Esophagus muscularis mucosa (tissue), 4 donors: ENCODE measurements around the gene HPS1. TPM values are rescaled to one million over a fixed set of nuclear protein-coding genes. Genes with fewer than 3 reads are reported as not detected.

Experiments
- DNase-seq: peaks from one replicate; pipeline ENCODE4 v3.0.0-alpha.2; 2017; ENCODE audit errors: extremely low spot score
- H3K27ac ChIP-seq, 4 donors: fragments of 200-600 bp; sonication (generic); replicated peaks in 1 of 4; 1 replicate in 3 of 4; 2 replicates in 1 of 4; pipeline ENCODE4 v1.5.1; 2016 to 2019; ENCODE audit warnings: mild to moderate bottlenecking in 1 of 4
- H3K27me3 ChIP-seq, 4 donors: fragments of 200-600 bp; sonication (generic); one replicate each; pipeline versions ENCODE4 v1.5.1 to v1.6.0; 2016 to 2019
- H3K36me3 ChIP-seq, 4 donors: fragments of 200-600 bp; sonication (generic); one replicate each; pipeline ENCODE4 v1.5.1; 2016 to 2019
- H3K4me1 ChIP-seq, 4 donors: fragments of 200-600 bp; sonication (generic); one replicate each; pipeline ENCODE4 v1.5.1; 2016 to 2019
- H3K4me3 ChIP-seq, 4 donors: fragments of 200-600 bp; sonication (generic); 1 replicate in 2 of 4; 2 replicates in 2 of 4; pipeline ENCODE4 v1.5.1; 2016 to 2019; ENCODE audit warnings: mild to moderate bottlenecking in 4 of 4, moderate library complexity in 1 of 4
- H3K9me3 ChIP-seq, 4 donors: fragments of 200-600 bp; sonication (generic); 1 replicate in 3 of 4; 2 replicates in 1 of 4; pipeline ENCODE4 v1.5.1; 2016 to 2019
- CTCF ChIP-seq, 3 experiments: fragments of 200-600 bp in 2 of 3; fragments of 450-650 bp in 1 of 3; sonication (generic) in 2 of 3; IDR thresholded peaks; one replicate each; pipeline ENCODE4 v1.5.1; 2017 to 2019; ENCODE audit warnings: antibody characterized with exemption in 3 of 3, mild to moderate bottlenecking in 2 of 3, moderate library complexity in 1 of 3
- EP300 ChIP-seq: sonication (generic); formaldehyde crosslinking; IDR thresholded peaks from one replicate; pipeline ENCODE4 v1.6.1; 2017; ENCODE audit warnings: antibody characterized with exemption
- POLR2A ChIP-seq: fragments of 450-650 bp; IDR thresholded peaks from one replicate; pipeline ENCODE4 v1.6.1; 2017; ENCODE audit warnings: antibody characterized with exemption, moderate library complexity, mild to moderate bottlenecking, low read depth
- POLR2AphosphoS5 ChIP-seq, 2 donors: sonication (generic); formaldehyde crosslinking; IDR thresholded peaks; one replicate each; pipeline ENCODE4 v1.6.1; 2017; ENCODE audit warnings: antibody characterized with exemption in 2 of 2
- WGBS: methylation state at CpG from one replicate; pipeline ENCODE4 v1.1.5; 2018; 5-methylcytosine and 5-hydroxymethylcytosine counted together
- intact Hi-C: fragments of 100-400 bp; cut with DNase I; formaldehyde crosslinking; loops from one replicate; pipeline ENCODE4 v1.15.1; 2023
- total RNA-seq, 4 donors: library from RNA; depleted of rRNA; stranded (reverse); fragments of >200 nt; gene quantifications; one replicate each; pipeline versions ENCODE4 v1.1.0 to v1.2.1, GENCODE V29; 2016

The HPS1 gene
- total RNA-seq, 4 donors from 2014 or later: 49.7 to 76.1 (median 63.7) TPM

- Histone ChIP-seq H3K27me3 (no peaks in the 10 kb centered on the region), H3K9me3 (no peaks in the 10 kb centered on the region), H3K4me3 (no peak overlapping the region), H3K36me3 (peaks cover 0 to 11% (median 9%) of the 10 kb centered on the region in 4 donors), H3K27ac (no peak overlapping the region), H3K4me1 (peaks cover 9 to 27% (median 23%) of the 10 kb centered on the region in 4 donors)
- TF ChIP-seq POLR2AphosphoS5 (IDR thresholded peaks at IDR 0.05) (no peak), EP300 (no peak), POLR2A (no peak), CTCF (IDR thresholded peaks at IDR 0.05) (no peak)
- intact Hi-C loops: loop anchor here (10.0 kb wide), 1 partner anchor 1166 kb away; no protein-coding TSS in a partner anchor
- no peak for DNase-seq
Measured at GRCh38 chr10:98449287-98449686, 2.6 kb upstream of the HPS1 start.

DNA sequence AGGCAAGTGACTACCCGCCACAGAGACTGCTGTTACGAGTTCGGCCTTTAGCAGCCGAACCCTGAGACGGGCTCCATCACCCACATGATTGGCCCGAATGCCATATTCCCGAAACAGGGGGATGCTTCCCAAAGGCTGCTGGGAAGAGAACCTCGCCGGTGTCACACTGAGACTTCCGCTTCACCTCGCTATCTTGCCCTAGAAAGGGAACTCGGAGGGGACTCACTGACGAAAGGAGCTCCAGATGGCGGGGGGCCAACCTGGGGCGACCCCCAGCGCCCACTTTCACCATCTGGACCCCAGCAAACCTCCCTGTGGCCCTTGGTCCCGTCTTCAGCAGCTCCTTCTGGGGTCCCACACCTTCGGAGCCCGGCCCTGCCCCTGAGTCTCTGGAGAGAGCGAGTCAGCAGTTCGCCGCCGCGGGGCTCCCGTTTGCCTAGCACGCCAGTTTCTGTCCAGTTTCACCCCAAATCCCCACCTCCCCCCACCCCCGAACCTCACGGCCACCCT is 529 bp downstream of the HPS1 start:
- WGBS: 4% methylated on average over 18 of the region's 28 CpGs

DNA sequence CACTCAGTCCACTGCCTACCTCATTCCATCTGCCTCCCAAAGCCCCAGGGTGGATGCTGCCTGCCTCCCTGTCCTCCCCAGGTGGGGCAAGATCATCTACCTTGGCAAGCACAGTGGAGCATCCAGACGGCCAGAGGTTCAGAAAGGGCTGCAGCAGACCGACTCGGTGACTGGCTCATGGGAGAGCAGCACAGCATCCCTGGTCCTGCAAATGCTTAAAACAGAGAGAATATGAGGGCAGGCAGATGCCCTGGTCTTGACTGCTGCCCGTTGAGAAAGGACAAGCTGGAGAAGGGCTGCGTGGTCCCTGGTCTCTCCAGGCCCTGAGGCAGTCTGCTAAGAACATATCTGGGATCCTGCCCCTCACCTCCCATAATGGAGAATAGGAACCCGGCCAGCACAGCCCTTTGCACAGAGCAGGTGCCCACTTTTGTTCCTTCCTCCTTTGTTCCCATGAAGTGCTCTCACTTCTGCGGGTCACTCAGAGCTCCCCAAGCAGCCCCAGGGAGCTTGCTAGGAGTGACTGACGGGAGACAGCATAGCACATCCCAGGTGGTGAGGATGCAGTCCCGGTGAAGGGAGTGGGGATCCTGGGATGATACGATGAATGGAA is 1.4 kb downstream of the HPS1 start:
- H3K4me3 ChIP-seq: peak overlapping the region in 2 of 4 donors; percentile 94 to 96
- H3K36me3 ChIP-seq: peaks cover 18 to 44% (median 32%) of the 10 kb centered on the region in 4 donors
- 57% methylated on average over 4 of the region's 10 CpGs for WGBS

More for the DNA sequence above, 529 bp downstream of the HPS1 start:
- H3K27ac ChIP-seq: peak overlapping the region; percentile 93 to 96 (median 94)
- H3K36me3 ChIP-seq: peaks cover 12 to 38% (median 32%) of the 10 kb centered on the region in 4 donors
- peaks cover 9 to 39% (median 30%) of the 10 kb centered on the region in 4 donors for H3K4me1 ChIP-seq
- H3K27me3 ChIP-seq: no peaks in the 10 kb centered on the region
- TF ChIP-seq EP300 (no peak), POLR2AphosphoS5 (IDR thresholded peaks at IDR 0.05) (peak in 1 of 2 donors; percentile 28)
- peak overlapping the region; percentile 91 to 96 (median 94) for H3K4me3 ChIP-seq
- no peaks in the 10 kb centered on the region for H3K9me3 ChIP-seq
- intact Hi-C loops: loop anchor here (2.0 to 10.0 kb wide), 2 partner anchors 15 to 1169 kb away; no protein-coding TSS in a partner anchor
- DNase-seq: peak; percentile 92

GRCh38 chr10:98444314-98445006 is 2.3 kb downstream of the HPS1 start:
- Histone ChIP-seq H3K4me1 (peaks cover 9 to 39% (median 30%) of the 10 kb centered on the region in 4 donors), H3K27ac (no peak overlapping the region), H3K4me3 (no peak overlapping the region), H3K27me3 (no peaks in the 10 kb centered on the region), H3K36me3 (peaks cover 21 to 52% (median 37%) of the 10 kb centered on the region in 4 donors), H3K9me3 (no peaks in the 10 kb centered on the region)
- peak; percentile 79 for DNase-seq
- no peak for TF ChIP-seq POLR2A
- no peak for TF ChIP-seq EP300
- no peak for TF ChIP-seq CTCF (IDR thresholded peaks at IDR 0.05)
- no peak for TF ChIP-seq POLR2AphosphoS5 (IDR thresholded peaks at IDR 0.05)
- intact Hi-C loops: loop anchor here (10.0 kb wide), 1 partner anchor 1170 kb away; no protein-coding TSS in a partner anchor
- WGBS: 78% methylated on average over 8 of the region's 9 CpGs

More for the DNA sequence above, 1.4 kb downstream of the HPS1 start:
- DNase-seq: peak; percentile 81
- Histone ChIP-seq H3K27ac (peak overlapping the region; percentile 93 to 96 (median 94)), H3K27me3 (no peaks in the 10 kb centered on the region), H3K9me3 (no peaks in the 10 kb centered on the region), H3K4me1 (peaks cover 9 to 39% (median 30%) of the 10 kb centered on the region in 4 donors)
- intact Hi-C loops: loop anchor here (10.0 kb wide), 1 partner anchor 1169 kb away; no protein-coding TSS in a partner anchor
- TF ChIP-seq EP300: no peak
- TF ChIP-seq POLR2A: no peak
- no peak for TF ChIP-seq POLR2AphosphoS5 (IDR thresholded peaks at IDR 0.05)
- TF ChIP-seq CTCF (IDR thresholded peaks at IDR 0.05): no peak

DNA sequence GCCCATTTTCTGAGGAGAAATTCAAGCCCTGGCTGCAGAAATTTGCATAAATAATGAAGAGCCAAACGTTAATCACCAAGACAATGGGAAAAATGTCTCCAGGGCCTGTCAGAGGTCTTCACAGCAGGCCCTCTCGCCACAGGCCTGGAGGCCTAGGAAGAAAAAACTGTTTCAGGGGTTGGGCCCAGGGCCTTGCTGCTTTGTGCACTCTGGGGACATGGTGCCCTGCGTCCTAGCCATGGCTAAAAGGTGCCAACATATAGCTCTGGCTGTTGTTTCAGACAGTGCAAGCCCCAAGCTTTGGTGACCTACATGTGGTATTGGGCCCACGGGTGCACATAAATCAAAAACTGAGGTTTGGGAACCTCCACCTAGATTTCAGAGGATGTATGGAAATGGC is 8.0 kb downstream of the HPS1 start:
- DNase-seq: no peak
- 91% methylated on average over 3 of the region's 4 CpGs for WGBS
- Histone ChIP-seq H3K4me3 (no peak overlapping the region), H3K4me1 (peaks cover 0 to 11% (median 4%) of the 10 kb centered on the region in 4 donors), H3K27ac (no peak overlapping the region), H3K36me3 (peaks cover 40 to 87% (median 59%) of the 10 kb centered on the region in 4 donors), H3K9me3 (no peaks in the 10 kb centered on the region), H3K27me3 (no peaks in the 10 kb centered on the region)
- no peak for TF ChIP-seq POLR2A
- TF ChIP-seq CTCF (IDR thresholded peaks at IDR 0.05): no peak
- no peak for TF ChIP-seq EP300
- intact Hi-C loops: no loop called here
